NT2/D1 (cell line): Measurements from ENCODE around the gene APBA2.

ENCODE experiments used
- SUZ12 ChIP-seq: IDR thresholded peaks from 2 replicates; pipeline ENCODE4 v1.6.1; 2011; ENCODE audit not compliant: insufficient read length, insufficient read depth; ENCODE audit errors: extremely low read depth
- YY1 ChIP-seq: IDR thresholded peaks from 2 replicates; pipeline ENCODE4 v1.6.1; 2011; ENCODE audit not compliant: insufficient read length, insufficient read depth
- ZNF274 ChIP-seq: IDR thresholded peaks from 2 replicates; pipeline ENCODE4 v1.6.1; 2011; ENCODE audit warnings: mild to moderate bottlenecking, low read depth, low read length

GRCh38 chr15:29135309-29135657, 249.5 kb downstream of the APBA2 start:
- TF ChIP-seq YY1 = no peak
- no peak for TF ChIP-seq ZNF274
- no peak for TF ChIP-seq SUZ12
